HepG2 (cell line): ENCODE measurements around the gene OSBP. TPM values are rescaled to one million over a fixed set of nuclear protein-coding genes. Genes with fewer than 3 reads are reported as not detected.

Experiments
- BRD4 ChIP-seq: sonication (generic); formaldehyde crosslinking; IDR thresholded peaks from 2 replicates; pipeline ENCODE4 v1.4.0; 2020; ENCODE audit warnings: missing genetic modification reagents
- DPF2 ChIP-seq: sonication (generic); formaldehyde crosslinking; IDR thresholded peaks from 2 replicates; pipeline ENCODE4 v1.4.0; 2020; ENCODE audit warnings: mild to moderate bottlenecking, low read depth, missing genetic modification reagents, borderline replicate concordance
- IKZF5 ChIP-seq: IDR thresholded peaks from 2 replicates; pipeline ENCODE4 v1.6.1; 2018; ENCODE audit warnings: missing genetic modification reagents, mild to moderate bottlenecking, missing compliant biosample characterization
- MED1 ChIP-seq: sonication (generic); formaldehyde crosslinking; IDR thresholded peaks from 2 replicates; pipeline ENCODE4 v1.4.0; 2020; ENCODE audit warnings: missing genetic modification reagents
- POLR2G ChIP-seq: fragments of 200-400 bp; formaldehyde crosslinking; IDR thresholded peaks from 2 replicates; pipeline ENCODE4 v1.6.1; 2018; ENCODE audit warnings: mild to moderate bottlenecking, low read depth, low read length, moderate library complexity
- PREB ChIP-seq: sonication (generic); formaldehyde crosslinking; IDR thresholded peaks from 2 replicates; pipeline ENCODE4 v1.4.0; 2020; ENCODE audit warnings: missing genetic modification reagents
- ZBTB38 ChIP-seq: sonication (generic); formaldehyde crosslinking; IDR thresholded peaks from 2 replicates; pipeline ENCODE4 v1.5.1; 2020; ENCODE audit warnings: mild to moderate bottlenecking, missing genetic modification reagents
- ZNF614 ChIP-seq: IDR thresholded peaks from 2 replicates; pipeline ENCODE4 v1.6.1; 2018; ENCODE audit warnings: missing biosample characterization, missing genetic modification reagents, inconsistent platforms, borderline replicate concordance
- ZNF670 ChIP-seq: sonication (generic); formaldehyde crosslinking; IDR thresholded peaks from 2 replicates; pipeline ENCODE4 v1.8.0; 2022; ENCODE audit warnings: mild to moderate bottlenecking, missing genetic modification reagents, borderline replicate concordance
- ZNF800 ChIP-seq: sonication (generic); formaldehyde crosslinking; IDR thresholded peaks from 2 replicates; pipeline ENCODE4 v1.4.0; 2020; ENCODE audit warnings: missing genetic modification reagents
- ZSCAN31 ChIP-seq: sonication (generic); formaldehyde crosslinking; IDR thresholded peaks from 2 replicates; pipeline ENCODE4 v1.5.0; 2020; ENCODE audit warnings: low read depth, mild to moderate bottlenecking, missing genetic modification reagents
- polyA plus RNA-seq, 8 experiments: library from polyadenylated mRNA; depleted of rRNA in 3 of 8; stranded (reverse) in 7 of 8; unstranded in 1 of 8; fragments of >200 nt; fragmentation: Illumina TruSeq in 4 of 8; extraction: Trizol in 4 of 8; gene quantifications; 2 replicates each; pipeline versions ENCODE4 v1.2.1 to v1.2.3, GENCODE V29; 2011 to 2016; ENCODE audit warnings: low read depth in 4 of 8, missing spikeins in 1 of 8, mixed read lengths in 1 of 8; ENCODE audit not compliant: insufficient read depth in 1 of 8
- total RNA-seq, 5 experiments: library from RNA; depleted of rRNA; stranded (reverse); fragments of >200 nt; fragmentation: Illumina TruSeq; extraction: Trizol; gene quantifications; 2 replicates each; pipeline ENCODE4 v1.2.3, GENCODE V29; 2016; ENCODE audit warnings: low read depth in 1 of 5
- TF ChIP-seq, protein P1 (sequence below): sonication (generic); formaldehyde crosslinking; IDR thresholded peaks from 2 replicates; pipeline ENCODE4 v1.4.0; 2020; ENCODE audit warnings: missing genetic modification reagents, borderline replicate concordance
- TF ChIP-seq, protein P2 (sequence below): sonication (generic); formaldehyde crosslinking; IDR thresholded peaks from 2 replicates; pipeline ENCODE4 v1.5.1; 2020; ENCODE audit warnings: missing genetic modification reagents, mild to moderate bottlenecking, borderline replicate concordance
- TF ChIP-seq, protein P3 (sequence below): sonication (generic); formaldehyde crosslinking; IDR thresholded peaks from 2 replicates; pipeline ENCODE4 v1.4.0; 2020; ENCODE audit warnings: missing genetic modification reagents, borderline replicate concordance

Gene OSBP
- total and polyA plus RNA-seq, 2 of the 13 experiments (the other 11 are each of a cell fraction or from before 2014, with no cell fraction given), result 12.1 to 13.5 TPM

GRCh38 chr11:59643390-59643789, 27.8 kb upstream of the OSBP start (continued):
- TF ChIP-seq ZBTB38 (CRISPR knock-in tag) (no peak), MED1 (peak; percentile 18; the same call in 1 of the 2 replicates), ZNF614 (peak; percentile 44; the same call in 1 of the 2 replicates), ZNF670 (CRISPR knock-in tag) (no peak), BRD4 (CRISPR knock-in tag) (no peak), ZNF800 (no peak), POLR2G (no peak), DPF2 (CRISPR knock-in tag) (no peak), PREB (CRISPR knock-in tag) (no peak), ZSCAN31 (CRISPR knock-in tag) (no peak), IKZF5 (CRISPR knock-in tag) (no peak)
- TF ChIP-seq, protein P1, sequence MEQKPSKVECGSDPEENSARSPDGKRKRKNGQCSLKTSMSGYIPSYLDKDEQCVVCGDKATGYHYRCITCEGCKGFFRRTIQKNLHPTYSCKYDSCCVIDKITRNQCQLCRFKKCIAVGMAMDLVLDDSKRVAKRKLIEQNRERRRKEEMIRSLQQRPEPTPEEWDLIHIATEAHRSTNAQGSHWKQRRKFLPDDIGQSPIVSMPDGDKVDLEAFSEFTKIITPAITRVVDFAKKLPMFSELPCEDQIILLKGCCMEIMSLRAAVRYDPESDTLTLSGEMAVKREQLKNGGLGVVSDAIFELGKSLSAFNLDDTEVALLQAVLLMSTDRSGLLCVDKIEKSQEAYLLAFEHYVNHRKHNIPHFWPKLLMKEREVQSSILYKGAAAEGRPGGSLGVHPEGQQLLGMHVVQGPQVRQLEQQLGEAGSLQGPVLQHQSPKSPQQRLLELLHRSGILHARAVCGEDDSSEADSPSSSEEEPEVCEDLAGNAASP (CRISPR knock-in tag), result peak; percentile 62; the same call in 1 of the 2 replicates
- TF ChIP-seq, protein P2, sequence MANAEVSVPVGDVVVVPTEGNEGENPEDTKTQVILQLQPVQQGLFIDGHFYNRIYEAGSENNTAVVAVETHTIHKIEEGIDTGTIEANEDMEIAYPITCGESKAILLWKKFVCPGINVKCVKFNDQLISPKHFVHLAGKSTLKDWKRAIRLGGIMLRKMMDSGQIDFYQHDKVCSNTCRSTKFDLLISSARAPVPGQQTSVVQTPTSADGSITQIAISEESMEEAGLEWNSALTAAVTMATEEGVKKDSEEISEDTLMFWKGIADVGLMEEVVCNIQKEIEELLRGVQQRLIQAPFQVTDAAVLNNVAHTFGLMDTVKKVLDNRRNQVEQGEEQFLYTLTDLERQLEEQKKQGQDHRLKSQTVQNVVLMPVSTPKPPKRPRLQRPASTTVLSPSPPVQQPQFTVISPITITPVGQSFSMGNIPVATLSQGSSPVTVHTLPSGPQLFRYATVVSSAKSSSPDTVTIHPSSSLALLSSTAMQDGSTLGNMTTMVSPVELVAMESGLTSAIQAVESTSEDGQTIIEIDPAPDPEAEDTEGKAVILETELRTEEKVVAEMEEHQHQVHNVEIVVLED (CRISPR knock-in tag), result no peak
- TF ChIP-seq, protein P3, sequence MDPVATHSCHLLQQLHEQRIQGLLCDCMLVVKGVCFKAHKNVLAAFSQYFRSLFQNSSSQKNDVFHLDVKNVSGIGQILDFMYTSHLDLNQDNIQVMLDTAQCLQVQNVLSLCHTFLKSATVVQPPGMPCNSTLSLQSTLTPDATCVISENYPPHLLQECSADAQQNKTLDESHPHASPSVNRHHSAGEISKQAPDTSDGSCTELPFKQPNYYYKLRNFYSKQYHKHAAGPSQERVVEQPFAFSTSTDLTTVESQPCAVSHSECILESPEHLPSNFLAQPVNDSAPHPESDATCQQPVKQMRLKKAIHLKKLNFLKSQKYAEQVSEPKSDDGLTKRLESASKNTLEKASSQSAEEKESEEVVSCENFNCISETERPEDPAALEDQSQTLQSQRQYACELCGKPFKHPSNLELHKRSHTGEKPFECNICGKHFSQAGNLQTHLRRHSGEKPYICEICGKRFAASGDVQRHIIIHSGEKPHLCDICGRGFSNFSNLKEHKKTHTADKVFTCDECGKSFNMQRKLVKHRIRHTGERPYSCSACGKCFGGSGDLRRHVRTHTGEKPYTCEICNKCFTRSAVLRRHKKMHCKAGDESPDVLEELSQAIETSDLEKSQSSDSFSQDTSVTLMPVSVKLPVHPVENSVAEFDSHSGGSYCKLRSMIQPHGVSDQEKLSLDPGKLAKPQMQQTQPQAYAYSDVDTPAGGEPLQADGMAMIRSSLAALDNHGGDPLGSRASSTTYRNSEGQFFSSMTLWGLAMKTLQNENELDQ (CRISPR knock-in tag), result no peak
